ENCODE results near the gene COL6A2.
"Not testable (repeated sequence)": the region's sequence is repeated elsewhere in the genome, so short reads cannot be mapped to it uniquely, and the experiment has no call there.

DNA sequence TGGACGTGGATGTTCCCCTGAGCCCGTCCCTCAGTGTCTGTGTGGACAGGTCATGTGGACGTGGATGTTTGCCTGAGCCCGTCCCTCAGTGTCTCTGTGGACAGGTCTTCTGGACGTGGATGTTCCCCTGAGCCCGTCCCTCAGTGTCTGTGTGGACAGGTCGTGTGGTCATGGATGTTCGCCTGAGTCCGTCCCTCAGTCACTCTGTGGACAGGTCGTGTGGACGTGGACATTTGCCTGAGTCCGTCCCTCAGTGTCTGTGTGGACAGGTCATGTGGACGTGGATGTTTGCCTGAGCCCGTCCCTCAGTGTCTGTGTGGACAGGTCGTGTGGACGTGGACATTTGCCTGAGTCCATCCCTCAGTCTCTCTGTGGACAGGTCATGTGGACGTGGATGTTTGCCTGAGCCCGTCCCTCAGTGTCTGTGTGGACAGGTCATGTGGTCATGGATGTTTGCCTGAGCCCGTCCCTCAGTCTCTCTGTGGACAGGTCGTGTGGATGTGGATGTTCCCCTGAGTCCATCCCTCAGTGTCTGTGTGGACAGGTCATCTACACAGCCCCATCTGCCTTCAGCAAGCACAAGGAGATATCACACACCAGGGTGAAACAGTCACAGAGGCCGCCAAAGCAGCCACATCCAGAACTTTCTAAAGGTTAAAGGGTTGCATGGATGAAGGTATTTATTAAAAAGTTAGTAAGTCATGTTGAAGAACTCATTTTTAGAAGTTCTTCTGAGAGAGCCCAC lies 38.0 kb upstream of the COL6A2 start:
- TF ChIP-seq, protein P1, sequence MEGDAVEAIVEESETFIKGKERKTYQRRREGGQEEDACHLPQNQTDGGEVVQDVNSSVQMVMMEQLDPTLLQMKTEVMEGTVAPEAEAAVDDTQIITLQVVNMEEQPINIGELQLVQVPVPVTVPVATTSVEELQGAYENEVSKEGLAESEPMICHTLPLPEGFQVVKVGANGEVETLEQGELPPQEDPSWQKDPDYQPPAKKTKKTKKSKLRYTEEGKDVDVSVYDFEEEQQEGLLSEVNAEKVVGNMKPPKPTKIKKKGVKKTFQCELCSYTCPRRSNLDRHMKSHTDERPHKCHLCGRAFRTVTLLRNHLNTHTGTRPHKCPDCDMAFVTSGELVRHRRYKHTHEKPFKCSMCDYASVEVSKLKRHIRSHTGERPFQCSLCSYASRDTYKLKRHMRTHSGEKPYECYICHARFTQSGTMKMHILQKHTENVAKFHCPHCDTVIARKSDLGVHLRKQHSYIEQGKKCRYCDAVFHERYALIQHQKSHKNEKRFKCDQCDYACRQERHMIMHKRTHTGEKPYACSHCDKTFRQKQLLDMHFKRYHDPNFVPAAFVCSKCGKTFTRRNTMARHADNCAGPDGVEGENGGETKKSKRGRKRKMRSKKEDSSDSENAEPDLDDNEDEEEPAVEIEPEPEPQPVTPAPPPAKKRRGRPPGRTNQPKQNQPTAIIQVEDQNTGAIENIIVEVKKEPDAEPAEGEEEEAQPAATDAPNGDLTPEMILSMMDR (IDR thresholded peaks at IDR 0.05) = not testable (repeated sequence)
- TF ChIP-seq POLR2A (IDR thresholded peaks at IDR 0.05) = not testable (repeated sequence)

Data from right lobe of liver (tissue), 4 donors.